LNCAP (cell line): Measurements from ENCODE around the gene CROT.

ENCODE experiments used
- CTCF ChIP-seq: fragments of 450-650 bp; IDR thresholded peaks from 2 replicates; pipeline ENCODE4 v1.5.1; 2017; ENCODE audit warnings: mild to moderate bottlenecking

The CROT gene

GRCh38 chr7:87424075-87424474 lies 78.6 kb downstream of the CROT start:
- TF ChIP-seq CTCF = no peak

GRCh38 chr7:87426160-87426559 lies 80.7 kb downstream of the CROT start:
- no peak for TF ChIP-seq CTCF

- no peak for TF ChIP-seq CTCF
Observed at GRCh38 chr7:87427288-87427687, 81.8 kb downstream of the CROT start.

- TF ChIP-seq CTCF = no peak
Observed at GRCh38 chr7:87432536-87432935, 87.1 kb downstream of the CROT start.

- TF ChIP-seq CTCF = no peak
Observed at GRCh38 chr7:87435546-87435945, 90.1 kb downstream of the CROT start.

- TF ChIP-seq CTCF = no peak
Observed at GRCh38 chr7:87445897-87446296, 100.4 kb downstream of the CROT start.

- no peak for TF ChIP-seq CTCF
Observed at GRCh38 chr7:87447116-87447635, 101.7 kb downstream of the CROT start.

- TF ChIP-seq CTCF = no peak
Observed at GRCh38 chr7:87448388-87448787, 102.9 kb downstream of the CROT start.
